Right atrium auricular region (tissue), 2 donors: ENCODE results near the gene CCNJL. TPM values are rescaled to one million over a fixed set of nuclear protein-coding genes. Genes with fewer than 3 reads are reported as not detected.
"Not testable (repeated sequence)": the region's sequence is repeated elsewhere in the genome, so short reads cannot be mapped to it uniquely, and the experiment has no call there.

Experiments used
- DNase-seq: peaks from one replicate; pipeline ENCODE4 v3.0.0-alpha.2; 2019; ENCODE audit warnings: low spot score
- H3K27ac ChIP-seq, 2 donors: fragments of 200-600 bp; sonication (generic); 1 replicate in 1 of 2; 2 replicates in 1 of 2; pipeline ENCODE4 v1.5.1; 2016 to 2019
- H3K27me3 ChIP-seq, 2 donors: fragments of 200-600 bp; sonication (generic); one replicate each; pipeline versions ENCODE4 v1.5.1 to v1.6.0; 2017 to 2019
- H3K36me3 ChIP-seq: fragments of 200-600 bp; sonication (generic); one replicate; pipeline ENCODE4 v1.5.1; 2016
- H3K4me1 ChIP-seq, 2 donors: fragments of 200-600 bp; sonication (generic); one replicate each; pipeline versions ENCODE4 v1.5.1 to v1.6.0; 2017 to 2019
- H3K4me3 ChIP-seq, 2 donors: fragments of 200-600 bp; sonication (generic); 1 replicate in 1 of 2; 2 replicates in 1 of 2; pipeline ENCODE4 v1.5.1; 2017 to 2019; ENCODE audit warnings: mild to moderate bottlenecking in 1 of 2, moderate library complexity in 1 of 2
- H3K9me3 ChIP-seq, 2 donors: fragments of 200-600 bp; sonication (generic); one replicate each; pipeline ENCODE4 v1.5.1; 2019
- total RNA-seq, 2 donors: library from RNA; depleted of rRNA; stranded (reverse); fragments of >200 nt; gene quantifications; one replicate each; pipeline ENCODE4 v1.1.0, GENCODE V29; 2016
- TF ChIP-seq, protein P1 (sequence below), 2 donors: fragments of 200-600 bp; sonication (generic); IDR thresholded peaks; one replicate each; pipeline ENCODE4 v1.5.1; 2019; ENCODE audit warnings: antibody characterized with exemption in 2 of 2

CCNJL gene
- total RNA-seq, 2 donors from 2014 or later = 2.7 to 5.5 TPM

DNA sequence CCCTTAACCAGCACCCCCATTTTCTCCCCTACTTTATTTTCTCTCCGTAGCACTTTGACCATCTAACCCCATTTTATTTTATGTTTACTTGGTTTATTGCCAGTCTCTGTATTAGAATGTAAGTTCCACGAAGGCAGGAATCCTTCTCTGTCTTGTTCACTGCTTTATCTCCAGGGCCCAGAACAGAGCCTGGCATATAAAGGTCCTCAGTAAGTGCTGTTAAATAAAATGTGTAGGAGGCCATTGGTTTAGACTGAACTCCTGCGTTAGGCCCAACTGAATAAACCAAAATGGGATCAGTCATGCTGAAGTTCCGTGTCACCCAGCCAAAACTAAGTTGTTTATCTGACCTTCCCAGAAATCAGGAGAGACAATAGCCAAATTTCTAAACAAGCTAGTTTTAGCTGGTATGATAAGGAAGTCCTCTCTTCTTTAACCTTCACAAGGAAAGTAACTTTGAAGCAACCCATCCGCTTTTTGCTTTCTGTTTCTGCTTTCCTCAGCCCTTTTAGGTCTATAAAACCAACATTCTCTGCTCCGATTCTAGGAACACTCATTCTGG is 29.0 kb upstream of the CCNJL start:
- no peaks in the 10 kb centered on the region for H3K36me3 ChIP-seq

DNA sequence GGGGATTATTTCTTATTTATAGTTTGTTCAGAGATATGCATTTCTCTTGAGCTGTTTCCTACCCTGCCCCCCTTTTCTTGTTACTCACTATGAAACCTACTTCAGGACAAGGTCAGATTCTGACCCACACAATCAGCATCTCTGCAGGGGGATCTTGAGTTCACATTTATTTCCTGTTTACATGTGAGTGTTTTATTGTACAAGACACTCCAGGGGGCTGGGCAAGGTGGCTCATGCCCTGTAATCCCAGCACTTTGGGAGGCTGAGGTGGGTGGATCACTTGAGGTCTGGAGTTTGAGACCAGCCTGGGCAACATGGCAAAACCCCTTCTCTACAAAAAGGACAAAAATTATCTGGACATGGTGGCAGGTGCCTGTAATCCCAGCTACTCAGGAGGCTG is 28.1 kb upstream of the CCNJL start:
- H3K36me3 ChIP-seq, DNase-seq, H3K9me3 ChIP-seq, H3K4me3 ChIP-seq, H3K27me3 ChIP-seq, H3K4me1 ChIP-seq, H3K27ac ChIP-seq: not testable (repeated sequence)

More for the DNA sequence above, 29.0 kb upstream of the CCNJL start:
- Histone ChIP-seq H3K27ac (no peak overlapping the region), H3K27me3 (no peaks in the 10 kb centered on the region), H3K4me3 (no peak overlapping the region), H3K9me3 (no peaks in the 10 kb centered on the region), H3K4me1 (peaks cover 0 to 9% of the 10 kb centered on the region in 2 donors)
- no peak for DNase-seq
- TF ChIP-seq, protein P1, sequence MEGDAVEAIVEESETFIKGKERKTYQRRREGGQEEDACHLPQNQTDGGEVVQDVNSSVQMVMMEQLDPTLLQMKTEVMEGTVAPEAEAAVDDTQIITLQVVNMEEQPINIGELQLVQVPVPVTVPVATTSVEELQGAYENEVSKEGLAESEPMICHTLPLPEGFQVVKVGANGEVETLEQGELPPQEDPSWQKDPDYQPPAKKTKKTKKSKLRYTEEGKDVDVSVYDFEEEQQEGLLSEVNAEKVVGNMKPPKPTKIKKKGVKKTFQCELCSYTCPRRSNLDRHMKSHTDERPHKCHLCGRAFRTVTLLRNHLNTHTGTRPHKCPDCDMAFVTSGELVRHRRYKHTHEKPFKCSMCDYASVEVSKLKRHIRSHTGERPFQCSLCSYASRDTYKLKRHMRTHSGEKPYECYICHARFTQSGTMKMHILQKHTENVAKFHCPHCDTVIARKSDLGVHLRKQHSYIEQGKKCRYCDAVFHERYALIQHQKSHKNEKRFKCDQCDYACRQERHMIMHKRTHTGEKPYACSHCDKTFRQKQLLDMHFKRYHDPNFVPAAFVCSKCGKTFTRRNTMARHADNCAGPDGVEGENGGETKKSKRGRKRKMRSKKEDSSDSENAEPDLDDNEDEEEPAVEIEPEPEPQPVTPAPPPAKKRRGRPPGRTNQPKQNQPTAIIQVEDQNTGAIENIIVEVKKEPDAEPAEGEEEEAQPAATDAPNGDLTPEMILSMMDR (IDR thresholded peaks at IDR 0.05) = no peak

GRCh38 chr5:160339406-160340130 is 27.2 kb upstream of the CCNJL start:
- Histone ChIP-seq H3K9me3 (no peaks in the 10 kb centered on the region), H3K4me3 (no peak overlapping the region), H3K4me1 (no peaks in the 10 kb centered on the region), H3K36me3 (no peaks in the 10 kb centered on the region), H3K27ac (no peak overlapping the region), H3K27me3 (no peaks in the 10 kb centered on the region)
- TF ChIP-seq, protein P1 (IDR thresholded peaks at IDR 0.05) = no peak
- no peak for DNase-seq

- H3K36me3 ChIP-seq, H3K4me1 ChIP-seq, H3K4me3 ChIP-seq, H3K27ac ChIP-seq, H3K9me3 ChIP-seq, H3K27me3 ChIP-seq, DNase-seq: not testable (repeated sequence)
These were observed 22.4 kb upstream of the CCNJL start for GRCh38 chr5:160334716-160335115.

DNA sequence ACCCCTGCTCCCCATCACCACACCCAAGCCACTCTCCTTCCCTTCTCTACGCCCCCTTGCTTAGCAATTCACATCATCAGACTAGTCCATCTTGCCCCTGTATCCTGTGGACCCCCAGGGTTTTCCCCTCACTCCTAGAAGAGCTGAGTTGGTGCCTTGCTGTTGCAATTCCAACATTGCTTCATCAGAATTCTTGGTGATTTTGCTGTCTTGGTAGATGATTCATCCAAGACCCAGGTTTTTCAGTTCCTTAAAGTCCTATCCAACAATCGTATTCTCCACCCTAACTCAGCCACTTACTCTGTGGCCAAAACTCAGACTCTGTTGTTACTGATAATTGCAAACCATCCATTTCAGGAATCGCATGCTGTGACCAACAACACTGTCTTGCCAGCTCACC is 21.4 kb upstream of the CCNJL start:
- no peak for DNase-seq
- H3K4me1 ChIP-seq = no peaks in the 10 kb centered on the region

GRCh38 chr5:160330212-160330611 is 17.8 kb upstream of the CCNJL start:
- no peak for DNase-seq
- Histone ChIP-seq H3K4me1 (no peaks in the 10 kb centered on the region), H3K27me3 (no peaks in the 10 kb centered on the region), H3K9me3 (no peaks in the 10 kb centered on the region), H3K36me3 (no peaks in the 10 kb centered on the region), H3K4me3 (no peak overlapping the region), H3K27ac (no peak overlapping the region)
- TF ChIP-seq, protein P1 (IDR thresholded peaks at IDR 0.05) = no peak

More for the DNA sequence above, 21.4 kb upstream of the CCNJL start:
- Histone ChIP-seq H3K4me3 (no peak overlapping the region), H3K27me3 (no peaks in the 10 kb centered on the region), H3K36me3 (no peaks in the 10 kb centered on the region), H3K27ac (no peak overlapping the region), H3K9me3 (no peaks in the 10 kb centered on the region)
- TF ChIP-seq, protein P1 (IDR thresholded peaks at IDR 0.05) = no peak

GRCh38 chr5:160327818-160328217 is 15.5 kb upstream of the CCNJL start:
- Histone ChIP-seq H3K4me1 (no peaks in the 10 kb centered on the region), H3K27ac (no peak overlapping the region), H3K9me3 (no peaks in the 10 kb centered on the region), H3K36me3 (no peaks in the 10 kb centered on the region), H3K27me3 (no peaks in the 10 kb centered on the region), H3K4me3 (no peak overlapping the region)
- no peak for DNase-seq
- TF ChIP-seq, protein P1 (IDR thresholded peaks at IDR 0.05) = no peak
